Neural cell (in vitro differentiated cells): ENCODE measurements around the gene LY6G5B.

Source experiments
- EP300 ChIP-seq: fragments of 450-650 bp; conservative IDR thresholded peaks from 2 replicates; pipeline ENCODE4 v1.6.1; 2014; ENCODE audit warnings: antibody characterized with exemption, mild to moderate bottlenecking, moderate library complexity; ENCODE audit not compliant: poor library complexity, severe bottlenecking
- EZH2 ChIP-seq: fragments of 200-600, 300-800 bp; shearing (Covaris generic), sonication (generic); IDR thresholded peaks from 2 replicates; pipeline ENCODE4 v1.6.1; 2014; ENCODE audit warnings: antibody characterized with exemption, low read length, borderline replicate concordance, mild to moderate bottlenecking; ENCODE audit not compliant: insufficient read depth, poor library complexity, severe bottlenecking
- MXI1 ChIP-seq: fragments of 450-650 bp; conservative IDR thresholded peaks from 2 replicates; pipeline ENCODE4 v1.6.1; 2014; ENCODE audit warnings: antibody characterized with exemption, mild to moderate bottlenecking; ENCODE audit not compliant: poor library complexity, severe bottlenecking
- POLR2AphosphoS5 ChIP-seq: IDR thresholded peaks from 2 replicates; pipeline ENCODE4 v1.6.1; 2012
- TAF1 ChIP-seq: IDR thresholded peaks from 2 replicates; pipeline ENCODE4 v1.6.1; 2012; ENCODE audit warnings: low read depth
- TF ChIP-seq, protein P1 (sequence below): fragments of 450-650 bp; IDR thresholded peaks from 2 replicates; pipeline ENCODE4 v1.5.1; 2014; ENCODE audit warnings: antibody characterized with exemption, mild to moderate bottlenecking, moderate library complexity; ENCODE audit not compliant: poor library complexity, severe bottlenecking

DNA sequence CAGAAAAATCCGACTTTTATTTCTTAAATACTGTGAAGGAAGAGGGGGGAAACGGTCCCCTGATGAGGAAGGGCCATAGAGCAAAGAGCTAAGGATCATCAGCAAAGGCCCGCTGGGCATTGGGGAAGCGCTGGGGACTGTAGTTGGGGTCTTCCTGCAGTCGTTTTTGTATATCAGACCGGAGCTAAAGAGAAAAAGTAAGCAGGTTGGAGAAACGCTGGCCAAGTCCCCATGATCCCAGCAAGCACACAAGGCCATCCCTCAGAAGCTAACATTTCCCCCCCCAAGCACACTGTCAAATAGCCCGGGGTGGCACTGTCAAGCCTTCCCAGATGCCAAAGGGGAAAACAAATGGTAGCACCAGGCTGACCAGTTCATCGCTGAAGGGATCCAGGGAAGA is 30.7 kb upstream of the LY6G5B start:
- TF ChIP-seq, protein P1, sequence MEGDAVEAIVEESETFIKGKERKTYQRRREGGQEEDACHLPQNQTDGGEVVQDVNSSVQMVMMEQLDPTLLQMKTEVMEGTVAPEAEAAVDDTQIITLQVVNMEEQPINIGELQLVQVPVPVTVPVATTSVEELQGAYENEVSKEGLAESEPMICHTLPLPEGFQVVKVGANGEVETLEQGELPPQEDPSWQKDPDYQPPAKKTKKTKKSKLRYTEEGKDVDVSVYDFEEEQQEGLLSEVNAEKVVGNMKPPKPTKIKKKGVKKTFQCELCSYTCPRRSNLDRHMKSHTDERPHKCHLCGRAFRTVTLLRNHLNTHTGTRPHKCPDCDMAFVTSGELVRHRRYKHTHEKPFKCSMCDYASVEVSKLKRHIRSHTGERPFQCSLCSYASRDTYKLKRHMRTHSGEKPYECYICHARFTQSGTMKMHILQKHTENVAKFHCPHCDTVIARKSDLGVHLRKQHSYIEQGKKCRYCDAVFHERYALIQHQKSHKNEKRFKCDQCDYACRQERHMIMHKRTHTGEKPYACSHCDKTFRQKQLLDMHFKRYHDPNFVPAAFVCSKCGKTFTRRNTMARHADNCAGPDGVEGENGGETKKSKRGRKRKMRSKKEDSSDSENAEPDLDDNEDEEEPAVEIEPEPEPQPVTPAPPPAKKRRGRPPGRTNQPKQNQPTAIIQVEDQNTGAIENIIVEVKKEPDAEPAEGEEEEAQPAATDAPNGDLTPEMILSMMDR = no peak
- TF ChIP-seq MXI1 (no peak), EZH2 (no peak), POLR2AphosphoS5 (no peak), TAF1 (no peak), EP300 (no peak)
